ENCODE measurements around the gene SRRT. TPM values are rescaled to one million over a fixed set of nuclear protein-coding genes. Genes with fewer than 3 reads are reported as not detected.
A peak's percentile ranks its signal among the peaks of the same experiment; 100 is the strongest.

Gene SRRT
- total RNA-seq, 2 donors from 2014 or later = 33.4 to 49.6 TPM

- peaks cover 0 to 44% of the 10 kb centered on the region in 2 donors for H3K4me1 ChIP-seq
- H3K36me3 ChIP-seq = peaks cover 42% of the 10 kb centered on the region
- H3K9me3 ChIP-seq = no peaks in the 10 kb centered on the region
- H3K27ac ChIP-seq = peak overlapping the region; percentile 95 to 97
- no peaks in the 10 kb centered on the region for H3K27me3 ChIP-seq
- DNase-seq (ENCODE audit: low spot score) = no peak
- TF ChIP-seq CTCF (IDR thresholded peaks at IDR 0.05) = no peak
- peak overlapping the region; percentile 90 for H3K4me3 ChIP-seq
These were observed 665 bp upstream of the SRRT start for GRCh38 chr7:100874300-100874576.

- peaks cover 38% of the 10 kb centered on the region for H3K36me3 ChIP-seq
These were observed 451 bp downstream of the SRRT start for GRCh38 chr7:100875356-100875751.

GRCh38 chr7:100878013-100878412 lies 3.1 kb downstream of the SRRT start:
- no peak for TF ChIP-seq CTCF (IDR thresholded peaks at IDR 0.05)
- no peak for DNase-seq (ENCODE audit: low spot score)
- no peaks in the 10 kb centered on the region for H3K9me3 ChIP-seq
- H3K27me3 ChIP-seq = no peaks in the 10 kb centered on the region
- no peak overlapping the region for H3K4me3 ChIP-seq
- no peak overlapping the region for H3K27ac ChIP-seq
- H3K36me3 ChIP-seq = peaks cover 42% of the 10 kb centered on the region
- peaks cover 0 to 58% of the 10 kb centered on the region in 2 donors for H3K4me1 ChIP-seq

More at GRCh38 chr7:100875356-100875751, 451 bp downstream of the SRRT start:
- peak overlapping the region; percentile 90 for H3K4me3 ChIP-seq
- no peak for DNase-seq (ENCODE audit: low spot score)
- no peaks in the 10 kb centered on the region for H3K27me3 ChIP-seq
- H3K27ac ChIP-seq = peak overlapping the region; percentile 95 to 97
- H3K9me3 ChIP-seq = no peaks in the 10 kb centered on the region
- TF ChIP-seq CTCF (IDR thresholded peaks at IDR 0.05) = no peak
- peaks cover 0 to 54% of the 10 kb centered on the region in 2 donors for H3K4me1 ChIP-seq

GRCh38 chr7:100878685-100879084 lies 3.8 kb downstream of the SRRT start:
- H3K27ac ChIP-seq = peak overlapping the region; percentile 45 to 70
- no peak for DNase-seq (ENCODE audit: low spot score)
- H3K4me3 ChIP-seq = no peak overlapping the region
- H3K4me1 ChIP-seq = peaks cover 0 to 58% of the 10 kb centered on the region in 2 donors
- no peaks in the 10 kb centered on the region for H3K9me3 ChIP-seq
- peaks cover 42% of the 10 kb centered on the region for H3K36me3 ChIP-seq
- TF ChIP-seq CTCF (IDR thresholded peaks at IDR 0.05) = no peak
- no peaks in the 10 kb centered on the region for H3K27me3 ChIP-seq

- no peak for DNase-seq (ENCODE audit: low spot score)
- no peak for TF ChIP-seq CTCF (IDR thresholded peaks at IDR 0.05)
- H3K4me1 ChIP-seq = peaks cover 0 to 49% of the 10 kb centered on the region in 2 donors
- H3K27ac ChIP-seq = peak overlapping the region; percentile 45 to 70
- H3K9me3 ChIP-seq = no peaks in the 10 kb centered on the region
- H3K36me3 ChIP-seq = peaks cover 50% of the 10 kb centered on the region
- H3K4me3 ChIP-seq = no peak overlapping the region
- H3K27me3 ChIP-seq = no peaks in the 10 kb centered on the region
These were observed 4.9 kb downstream of the SRRT start for GRCh38 chr7:100879685-100880261.

- TF ChIP-seq CTCF (IDR thresholded peaks at IDR 0.05) = no peak
- Histone ChIP-seq H3K9me3 (no peaks in the 10 kb centered on the region), H3K4me1 (peaks cover 0 to 47% of the 10 kb centered on the region in 2 donors), H3K36me3 (peaks cover 59% of the 10 kb centered on the region), H3K27me3 (no peaks in the 10 kb centered on the region), H3K27ac (peak overlapping the region; percentile 25 to 70), H3K4me3 (no peak overlapping the region)
- no peak for DNase-seq (ENCODE audit: low spot score)
These were observed 5.7 kb downstream of the SRRT start for GRCh38 chr7:100880645-100881044.

Measured in right atrium auricular region (tissue), 2 donors.